Keratinocyte (primary cell): ENCODE results near the gene DUSP22. TPM values are rescaled to one million over a fixed set of nuclear protein-coding genes. Genes with fewer than 3 reads are reported as not detected.

ENCODE experiments used
- DNase-seq: peaks from one replicate; pipeline ENCODE4 v3.0.0-alpha.2; 2011; ENCODE audit warnings: low read depth, missing footprints, low spot score
- FAIRE-seq: peaks from 2 replicates; lab custom pipeline; 2011; peaks lifted over from hg19 to GRCh38; lab: Jason Lieb, UNC
- H2AFZ ChIP-seq: 2 replicates; pipeline ENCODE4 v1.6.0; 2012; ENCODE audit warnings: low read length, control low read depth, inconsistent platforms; ENCODE audit not compliant: control insufficient read depth
- H3K27ac ChIP-seq: 2 replicates; pipeline ENCODE4 v1.5.1; 2011; ENCODE audit warnings: low read length; ENCODE audit not compliant: control insufficient read depth, insufficient read depth
- H3K27me3 ChIP-seq: 3 replicates; pipeline ENCODE4 v1.6.0; 2011; ENCODE audit warnings: low read length; ENCODE audit not compliant: control insufficient read depth, insufficient read depth; ENCODE audit errors: extremely low read depth
- H3K36me3 ChIP-seq, 2 experiments: 2 replicates in 1 of 2; 3 replicates in 1 of 2; pipeline ENCODE4 v1.5.1; 2011; ENCODE audit warnings: low read length in 2 of 2, mild to moderate bottlenecking in 1 of 2; ENCODE audit not compliant: control insufficient read depth in 2 of 2, insufficient read depth in 2 of 2; ENCODE audit errors: extremely low read depth in 1 of 2
- H3K4me1 ChIP-seq: 3 replicates; pipeline ENCODE4 v1.5.1; 2011; ENCODE audit warnings: low read length; ENCODE audit not compliant: control insufficient read depth, insufficient read depth; ENCODE audit errors: extremely low read depth
- H3K4me2 ChIP-seq: 3 replicates; pipeline ENCODE4 v1.6.0; 2011; ENCODE audit warnings: low read depth, low read length; ENCODE audit not compliant: control insufficient read depth, insufficient read depth; ENCODE audit errors: extremely low read depth
- H3K4me3 ChIP-seq, 3 experiments: fragments of 200-600 bp in 1 of 3; sonication (generic) in 1 of 3; 2 replicates in 2 of 3; 3 replicates in 1 of 3; pipeline ENCODE4 v1.5.1; 2011 to 2016; ENCODE audit warnings: low read length in 3 of 3, mild to moderate bottlenecking in 3 of 3, control low read depth in 2 of 3, inconsistent platforms in 1 of 3, low read depth in 1 of 3, mixed read lengths in 1 of 3, mixed run types in 1 of 3, moderate library complexity in 1 of 3; ENCODE audit not compliant: control insufficient read depth in 2 of 3, insufficient read depth in 2 of 3; ENCODE audit errors: extremely low read depth in 1 of 3
- H3K79me2 ChIP-seq: 2 replicates; pipeline ENCODE4 v1.6.0; 2012; ENCODE audit warnings: low read length; ENCODE audit not compliant: control insufficient read depth, insufficient read depth
- H3K9ac ChIP-seq: 3 replicates; pipeline ENCODE4 v1.6.0; 2011; ENCODE audit warnings: low read length; ENCODE audit not compliant: control insufficient read depth, insufficient read depth; ENCODE audit errors: extremely low read depth
- H3K9me1 ChIP-seq: 3 replicates; pipeline ENCODE4 v1.6.0; 2011; ENCODE audit warnings: low read length; ENCODE audit not compliant: control insufficient read depth, insufficient read depth; ENCODE audit errors: extremely low read depth
- H3K9me3 ChIP-seq: 2 replicates; pipeline ENCODE4 v1.5.1; 2012; ENCODE audit warnings: low read depth, low read length; ENCODE audit not compliant: control insufficient read depth
- H4K20me1 ChIP-seq: 3 replicates; pipeline ENCODE4 v1.6.0; 2011; ENCODE audit warnings: low read length; ENCODE audit not compliant: control insufficient read depth, insufficient read depth; ENCODE audit errors: extremely low read depth
- EZH2 ChIP-seq: IDR thresholded peaks from one replicate; pipeline ENCODE4 v1.6.1; 2012; ENCODE audit warnings: inconsistent platforms, mild to moderate bottlenecking, low read length, moderate library complexity
- dilution Hi-C: fragments of 300-500 bp; cut with MboI; formaldehyde crosslinking; loops from one replicate; pipeline ENCODE4 v1.7.0; 2020; ENCODE audit warnings: low sequenced_read_pairs; ENCODE audit not compliant: extremely low pct_ligation_motif_present
- polyA plus RNA-seq, 5 experiments: library from polyadenylated mRNA; depleted of rRNA in 3 of 5; stranded (reverse) in 3 of 5; stranded (forward) in 1 of 5; unstranded in 1 of 5; fragments of >200 nt; gene quantifications; 1 replicate in 1 of 5; 2 replicates in 3 of 5; 3 replicates in 1 of 5; pipeline versions ENCODE4 v1.2.1 to v1.2.3, GENCODE V29; 2011 to 2012; ENCODE audit warnings: missing spikeins in 2 of 5, low read depth in 1 of 5, low replicate concordance in 1 of 5
- TF ChIP-seq, protein P1 (sequence below), 3 experiments: IDR thresholded peaks in 1 of 3; conservative IDR thresholded peaks in 1 of 3; optimal IDR thresholded peaks in 1 of 3; 2 replicates in 2 of 3; 3 replicates in 1 of 3; pipeline versions ENCODE3 to v1.5.1; 2011; ENCODE audit warnings: low read length in 3 of 3, mild to moderate bottlenecking in 3 of 3, moderate library complexity in 2 of 3, control low read depth in 1 of 3, inconsistent platforms in 1 of 3; ENCODE audit not compliant: insufficient read depth in 2 of 3; ENCODE audit errors: extremely low read depth in 1 of 3

The DUSP22 gene
- polyA plus RNA-seq, 1 donor (not counting 4 experiments of a cell fraction or from before 2014, with no cell fraction given): 17.3 TPM

DNA sequence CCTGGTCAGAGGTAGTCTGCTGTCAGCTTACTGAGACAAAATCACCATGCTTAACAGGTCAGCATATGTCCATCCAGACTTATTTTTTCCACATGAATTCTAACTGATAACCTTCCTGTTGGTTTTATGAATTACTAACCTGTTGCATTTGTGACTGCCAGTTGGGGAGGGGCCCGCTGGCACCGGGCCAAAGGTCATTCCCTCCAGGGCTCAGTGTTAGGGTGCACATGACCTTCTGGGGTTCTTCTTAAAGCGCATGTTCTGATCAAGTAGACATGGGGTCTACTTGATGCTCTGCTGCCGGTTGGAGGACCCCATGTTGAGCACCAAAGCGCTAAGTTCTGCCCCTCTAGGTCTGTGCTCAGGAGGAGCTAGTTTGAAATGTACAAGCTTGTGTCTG is 15.6 kb downstream of the DUSP22 start:
- no peak for DNase-seq
- Histone ChIP-seq H3K4me1 (peaks cover 6% of the 10 kb centered on the region), H3K36me3 (peaks cover 4 to 6% of the 10 kb centered on the region in 2 experiments), H3K4me3 (no peak overlapping the region), H3K9me3 (peaks cover 1% of the 10 kb centered on the region), H3K79me2 (no peaks in the 10 kb centered on the region), H3K27ac (no peak overlapping the region), H3K9me1 (no peaks in the 10 kb centered on the region), H2AFZ (no peak overlapping the region), H3K27me3 (no peaks in the 10 kb centered on the region), H4K20me1 (no peaks in the 10 kb centered on the region), H3K4me2 (no peak overlapping the region), H3K9ac (no peak overlapping the region)
- dilution Hi-C loops: no loop called here
- FAIRE-seq: no peak
- no peak for TF ChIP-seq EZH2
- TF ChIP-seq, protein P1, sequence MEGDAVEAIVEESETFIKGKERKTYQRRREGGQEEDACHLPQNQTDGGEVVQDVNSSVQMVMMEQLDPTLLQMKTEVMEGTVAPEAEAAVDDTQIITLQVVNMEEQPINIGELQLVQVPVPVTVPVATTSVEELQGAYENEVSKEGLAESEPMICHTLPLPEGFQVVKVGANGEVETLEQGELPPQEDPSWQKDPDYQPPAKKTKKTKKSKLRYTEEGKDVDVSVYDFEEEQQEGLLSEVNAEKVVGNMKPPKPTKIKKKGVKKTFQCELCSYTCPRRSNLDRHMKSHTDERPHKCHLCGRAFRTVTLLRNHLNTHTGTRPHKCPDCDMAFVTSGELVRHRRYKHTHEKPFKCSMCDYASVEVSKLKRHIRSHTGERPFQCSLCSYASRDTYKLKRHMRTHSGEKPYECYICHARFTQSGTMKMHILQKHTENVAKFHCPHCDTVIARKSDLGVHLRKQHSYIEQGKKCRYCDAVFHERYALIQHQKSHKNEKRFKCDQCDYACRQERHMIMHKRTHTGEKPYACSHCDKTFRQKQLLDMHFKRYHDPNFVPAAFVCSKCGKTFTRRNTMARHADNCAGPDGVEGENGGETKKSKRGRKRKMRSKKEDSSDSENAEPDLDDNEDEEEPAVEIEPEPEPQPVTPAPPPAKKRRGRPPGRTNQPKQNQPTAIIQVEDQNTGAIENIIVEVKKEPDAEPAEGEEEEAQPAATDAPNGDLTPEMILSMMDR (optimal IDR thresholded peaks at IDR 0.05 in 1 of 3, IDR thresholded peaks at IDR 0.05 in 1 of 3, conservative IDR thresholded peaks at IDR 0.05 in 1 of 3; ENCODE audit: extremely low read depth in 1 of 3, insufficient read depth in 2 of 3, low read length in 3 of 3): no peak

DNA sequence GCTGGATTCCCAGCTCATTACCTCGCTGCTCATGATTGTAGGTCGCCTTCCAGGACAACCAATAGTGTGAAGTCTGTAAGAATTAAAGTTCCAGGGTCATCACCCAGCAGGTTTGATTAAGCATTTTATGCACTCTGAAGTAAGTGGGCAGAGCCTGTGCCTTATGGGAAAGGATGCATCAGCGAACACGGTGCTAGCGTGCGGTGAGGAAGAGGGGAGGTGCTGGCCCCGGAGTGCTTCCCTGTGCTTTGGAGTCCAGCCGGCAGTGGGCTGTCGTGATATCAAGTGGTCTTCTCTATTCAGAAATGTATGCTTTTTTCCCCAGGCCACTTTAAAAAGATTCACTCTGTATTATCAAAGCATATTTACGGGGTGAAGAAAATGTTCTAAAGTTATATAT is 16.0 kb downstream of the DUSP22 start:
- dilution Hi-C loops: no loop called here
- Histone ChIP-seq H3K36me3 (peaks cover 4% of the 10 kb centered on the region in 2 experiments), H3K4me3 (no peak overlapping the region), H3K27me3 (no peaks in the 10 kb centered on the region), H4K20me1 (no peaks in the 10 kb centered on the region), H3K9me3 (peaks cover 1% of the 10 kb centered on the region), H3K4me1 (peaks cover 6% of the 10 kb centered on the region), H3K27ac (no peak overlapping the region), H3K9ac (no peak overlapping the region), H3K4me2 (no peak overlapping the region), H3K9me1 (no peaks in the 10 kb centered on the region), H3K79me2 (no peaks in the 10 kb centered on the region), H2AFZ (no peak overlapping the region)
- FAIRE-seq (no peak), DNase-seq (no peak)
- TF ChIP-seq EZH2: no peak
- TF ChIP-seq, protein P1 (optimal IDR thresholded peaks at IDR 0.05 in 1 of 3, IDR thresholded peaks at IDR 0.05 in 1 of 3, conservative IDR thresholded peaks at IDR 0.05 in 1 of 3; ENCODE audit: extremely low read depth in 1 of 3, insufficient read depth in 2 of 3, low read length in 3 of 3): no peak
